ENCODE results near the gene RAB41. TPM values are rescaled to one million over a fixed set of nuclear protein-coding genes. Genes with fewer than 3 reads are reported as not detected.
A peak's percentile ranks its signal among the peaks of the same experiment; 100 is the strongest.

The RAB41 gene
- total and polyA plus RNA-seq, 2 donors (not counting 3 experiments of a cell fraction or from before 2014, with no cell fraction given), result not detected

- no peak overlapping the region for H3K4me2 ChIP-seq (ENCODE audit: insufficient read depth, low read length)
- DNase-seq (ENCODE audit: low read depth, low spot score) (no peak), FAIRE-seq (no peak)
- BruUV-seq (replicated peaks), result no TSS peak
- H3K9me1 ChIP-seq (replicated peaks; ENCODE audit: control insufficient read depth, extremely low read depth, insufficient read depth, low read length), result no peaks in the 10 kb centered on the region
- intact Hi-C loops (cut with micrococcal nuclease) (no loop called here), dilution Hi-C loops (cut with MboI; ENCODE audit: extremely low pct_ligation_motif_present, low sequenced_read_pairs) (no loop called here)
- H3K36me3 ChIP-seq (ENCODE audit: control insufficient read depth in 2 of 2, extremely low read depth in 1 of 2, insufficient read depth in 2 of 2, low read length in 2 of 2), result peaks cover 0 to 4% of the 10 kb centered on the region in 2 experiments
- TF ChIP-seq JUN (IDR thresholded peaks at IDR 0.05; ENCODE audit: borderline replicate concordance, insufficient read depth, insufficient read length, low read depth) (no peak), GATA2 (IDR thresholded peaks at IDR 0.05; ENCODE audit: insufficient read depth, insufficient read length, low read depth, low read length) (no peak), POLR2AphosphoS5 (IDR thresholded peaks at IDR 0.05; ENCODE audit: insufficient read depth, low read depth, low read length) (no peak), EZH2 (IDR thresholded peaks at IDR 0.05; ENCODE audit: borderline replicate concordance, low read depth, low read length, severe bottlenecking) (no peak), CTCF (IDR thresholded peaks at IDR 0.05; ENCODE audit: extremely low read depth in 1 of 2, insufficient read depth in 1 of 2, low read depth in 1 of 2, low read length in 2 of 2) (no peak), MYC (IDR thresholded peaks at IDR 0.05; ENCODE audit: low read depth, low read length) (no peak), POLR2A (IDR thresholded peaks at IDR 0.05; ENCODE audit: low read depth, low read length) (no peak)
- H3K27me3 ChIP-seq (ENCODE audit: control insufficient read depth in 2 of 2, insufficient read depth in 2 of 2, low read length in 2 of 2), result no peaks in the 10 kb centered on the region
- no peak overlapping the region for H3K9ac ChIP-seq (replicated peaks; ENCODE audit: extremely low read depth, insufficient read depth, low read length)
- no peak overlapping the region for H3K27ac ChIP-seq (ENCODE audit: insufficient read depth, low read depth, low read length)
- POLR2A ChIA-PET, result no interaction called here
- no peaks in the 10 kb centered on the region for H3K9me3 ChIP-seq (replicated peaks; ENCODE audit: control insufficient read depth, insufficient read depth, low read length)
- H2AFZ ChIP-seq (ENCODE audit: low read depth, low read length), result no peak overlapping the region
- H3K4me1 ChIP-seq (ENCODE audit: control insufficient read depth, extremely low read depth, insufficient read depth, low read length), result no peaks in the 10 kb centered on the region
- no peak overlapping the region for H3K4me3 ChIP-seq (replicated peaks in 1 of 3; ENCODE audit: insufficient read depth in 1 of 3, low read depth in 1 of 3, low read length in 3 of 3)
- H4K20me1 ChIP-seq (replicated peaks; ENCODE audit: control insufficient read depth, extremely low read depth, insufficient read depth, low read length), result no peaks in the 10 kb centered on the region
- H3K79me2 ChIP-seq (ENCODE audit: control insufficient read depth, insufficient read depth, low read length), result peaks cover 46% of the 10 kb centered on the region
- CTCF ChIA-PET, result no interaction called here
These were observed 31.5 kb downstream of the RAB41 start for GRCh38 chrX:70313503-70313902.

- no peak overlapping the region for H3K9ac ChIP-seq (replicated peaks; ENCODE audit: extremely low read depth, insufficient read depth, low read length)
- no peak overlapping the region for H3K4me3 ChIP-seq (replicated peaks in 1 of 3; ENCODE audit: insufficient read depth in 1 of 3, low read depth in 1 of 3, low read length in 3 of 3)
- BruUV-seq (replicated peaks), result no TSS peak
- dilution Hi-C loops (cut with MboI; ENCODE audit: extremely low pct_ligation_motif_present, low sequenced_read_pairs), result no loop called here
- no peak for FAIRE-seq
- H2AFZ ChIP-seq (ENCODE audit: low read depth, low read length), result no peak overlapping the region
- no peaks in the 10 kb centered on the region for H3K27me3 ChIP-seq (ENCODE audit: control insufficient read depth in 2 of 2, insufficient read depth in 2 of 2, low read length in 2 of 2)
- H3K36me3 ChIP-seq (ENCODE audit: control insufficient read depth in 2 of 2, extremely low read depth in 1 of 2, insufficient read depth in 2 of 2, low read length in 2 of 2), result no peaks in the 10 kb centered on the region
- peak; percentile 1 for DNase-seq (ENCODE audit: low read depth, low spot score)
- H3K9me1 ChIP-seq (replicated peaks; ENCODE audit: control insufficient read depth, extremely low read depth, insufficient read depth, low read length), result no peaks in the 10 kb centered on the region
- H3K9me3 ChIP-seq (replicated peaks; ENCODE audit: control insufficient read depth, insufficient read depth, low read length), result no peaks in the 10 kb centered on the region
- no peak overlapping the region for H3K27ac ChIP-seq (ENCODE audit: insufficient read depth, low read depth, low read length)
- H3K4me1 ChIP-seq (ENCODE audit: control insufficient read depth, extremely low read depth, insufficient read depth, low read length), result no peaks in the 10 kb centered on the region
- ChIA-PET POLR2A (no interaction called here), CTCF (no interaction called here)
- H3K79me2 ChIP-seq (ENCODE audit: control insufficient read depth, insufficient read depth, low read length), result peaks cover 14% of the 10 kb centered on the region
- TF ChIP-seq MYC (IDR thresholded peaks at IDR 0.05; ENCODE audit: low read depth, low read length), result no peak
- no peak for TF ChIP-seq POLR2AphosphoS5 (IDR thresholded peaks at IDR 0.05; ENCODE audit: insufficient read depth, low read depth, low read length)
- no peak for TF ChIP-seq POLR2A (IDR thresholded peaks at IDR 0.05; ENCODE audit: low read depth, low read length)
- TF ChIP-seq EZH2 (IDR thresholded peaks at IDR 0.05; ENCODE audit: borderline replicate concordance, low read depth, low read length, severe bottlenecking), result no peak
- TF ChIP-seq GATA2 (IDR thresholded peaks at IDR 0.05; ENCODE audit: insufficient read depth, insufficient read length, low read depth, low read length), result no peak
- no peak for TF ChIP-seq JUN (IDR thresholded peaks at IDR 0.05; ENCODE audit: borderline replicate concordance, insufficient read depth, insufficient read length, low read depth)
- TF ChIP-seq FOS (IDR thresholded peaks at IDR 0.05; ENCODE audit: borderline replicate concordance, insufficient read depth, low read length), result no peak
- TF ChIP-seq MAX (IDR thresholded peaks at IDR 0.05; ENCODE audit: insufficient read depth, insufficient read length), result no peak
- TF ChIP-seq CTCF (IDR thresholded peaks at IDR 0.05; ENCODE audit: extremely low read depth in 1 of 2, insufficient read depth in 1 of 2, low read depth in 1 of 2, low read length in 2 of 2), result no peak
- no peaks in the 10 kb centered on the region for H4K20me1 ChIP-seq (replicated peaks; ENCODE audit: control insufficient read depth, extremely low read depth, insufficient read depth, low read length)
- H3K4me2 ChIP-seq (ENCODE audit: insufficient read depth, low read length), result no peak overlapping the region
- intact Hi-C loops (cut with micrococcal nuclease), result no loop called here
These were observed 40.8 kb downstream of the RAB41 start for GRCh38 chrX:70322784-70323183.
